Lower leg skin (tissue), 4 donors: ENCODE results near the gene LIX1L. TPM values are rescaled to one million over a fixed set of nuclear protein-coding genes. Genes with fewer than 3 reads are reported as not detected.

Source experiments
- DNase-seq, 2 donors: peaks; one replicate each; pipeline ENCODE4 v3.0.0-alpha.2; 2019; ENCODE audit warnings: low spot score in 2 of 2
- H3K4me3 ChIP-seq: fragments of 200-600 bp; sonication (generic); 2 replicates; pipeline ENCODE4 v1.5.1; 2017; ENCODE audit warnings: mild to moderate bottlenecking, low read depth; ENCODE audit not compliant: poor library complexity, severe bottlenecking
- CTCF ChIP-seq, 3 donors: fragments of 450-650 bp; IDR thresholded peaks; one replicate each; pipeline ENCODE4 v1.5.1; 2016; ENCODE audit warnings: antibody characterized with exemption in 3 of 3, mild to moderate bottlenecking in 3 of 3, moderate library complexity in 2 of 3
- POLR2A ChIP-seq, 2 donors: fragments of 450-650 bp; IDR thresholded peaks; one replicate each; pipeline ENCODE4 v1.6.1; 2016 to 2017; ENCODE audit warnings: antibody characterized with exemption in 2 of 2, mild to moderate bottlenecking in 1 of 2, moderate library complexity in 1 of 2
- WGBS, 2 donors: methylation state at CpG; one replicate each; pipeline ENCODE4 v1.1.5; 2018; 5-methylcytosine and 5-hydroxymethylcytosine counted together
- intact Hi-C: fragments of 100-400 bp; cut with DNase I; formaldehyde crosslinking; loops from one replicate; pipeline ENCODE4 v1.15.0; 2023; ENCODE audit warnings: low total_unique reads
- total RNA-seq, 4 donors: library from RNA; depleted of rRNA; stranded (reverse); fragments of >200 nt; gene quantifications; one replicate each; pipeline ENCODE4 v1.1.0, GENCODE V29; 2016

Gene LIX1L
- total RNA-seq, 4 donors from 2014 or later: 4.6 to 14.2 (median 7.7) TPM

- no peak overlapping the region for H3K4me3 ChIP-seq
- TF ChIP-seq CTCF (IDR thresholded peaks at IDR 0.05): no peak
- TF ChIP-seq POLR2A (IDR thresholded peaks at IDR 0.05): no peak
- WGBS, 2 donors: 96 to 100% methylated on average over 1 of the region's 1 CpG
- intact Hi-C loops: no loop called here
- DNase-seq: no peak
These were observed 30.1 kb upstream of the LIX1L start for GRCh38 chr1:145987926-145988325.

DNA sequence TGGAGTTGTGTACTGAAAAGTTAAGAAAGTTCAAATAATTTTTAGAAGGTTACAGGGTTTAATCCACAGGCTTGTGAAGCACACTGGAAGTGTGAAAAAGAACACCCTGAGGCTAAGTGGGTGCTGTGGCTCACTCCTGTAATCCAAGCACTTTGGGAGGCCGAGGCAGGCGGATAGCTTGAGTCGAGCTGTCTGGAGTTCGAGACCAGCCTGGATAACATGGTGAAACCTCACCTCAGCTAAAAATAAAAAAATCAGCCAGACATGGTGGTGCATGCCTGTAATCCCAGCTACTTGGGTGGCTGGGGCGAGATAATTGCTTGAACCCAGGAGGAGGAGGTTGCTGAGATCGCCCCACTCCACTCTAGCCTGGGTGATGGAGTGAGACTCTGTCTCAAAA, 28.7 kb upstream of the LIX1L start:
- no peak for TF ChIP-seq CTCF (IDR thresholded peaks at IDR 0.05)
- no peak for TF ChIP-seq POLR2A (IDR thresholded peaks at IDR 0.05)
- 88 to 89% methylated on average over 6 of the region's 6 CpGs for WGBS, 2 donors
- intact Hi-C loops: no loop called here
- no peak overlapping the region for H3K4me3 ChIP-seq
- DNase-seq: no peak

- no peak overlapping the region for H3K4me3 ChIP-seq
- intact Hi-C loops: no loop called here
- no peak for DNase-seq
- TF ChIP-seq POLR2A (IDR thresholded peaks at IDR 0.05): no peak
- no peak for TF ChIP-seq CTCF (IDR thresholded peaks at IDR 0.05)
- WGBS, 2 donors: 27 to 31% methylated on average over 15 of the region's 15 CpGs
These were observed 28.0 kb upstream of the LIX1L start for GRCh38 chr1:145985502-145986439.

DNA sequence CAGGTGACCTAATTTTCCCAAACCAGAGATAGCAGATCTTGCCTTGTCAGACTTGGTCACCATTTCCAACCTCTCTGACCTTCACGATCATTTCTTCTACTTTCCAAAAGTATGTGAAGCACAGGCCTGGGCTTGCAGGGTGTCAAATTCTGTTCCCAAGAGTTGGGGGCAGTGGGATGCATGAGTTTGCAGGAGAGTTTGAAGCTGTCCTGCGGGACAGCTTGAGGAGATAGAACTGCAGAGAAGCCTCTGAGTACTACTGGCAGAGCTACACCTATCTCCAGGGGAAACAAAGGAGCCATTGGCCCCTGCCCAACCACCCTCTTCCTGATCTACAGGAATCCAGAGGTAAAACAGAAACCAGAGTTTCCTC, 27.3 kb upstream of the LIX1L start:
- no peak overlapping the region for H3K4me3 ChIP-seq

DNA sequence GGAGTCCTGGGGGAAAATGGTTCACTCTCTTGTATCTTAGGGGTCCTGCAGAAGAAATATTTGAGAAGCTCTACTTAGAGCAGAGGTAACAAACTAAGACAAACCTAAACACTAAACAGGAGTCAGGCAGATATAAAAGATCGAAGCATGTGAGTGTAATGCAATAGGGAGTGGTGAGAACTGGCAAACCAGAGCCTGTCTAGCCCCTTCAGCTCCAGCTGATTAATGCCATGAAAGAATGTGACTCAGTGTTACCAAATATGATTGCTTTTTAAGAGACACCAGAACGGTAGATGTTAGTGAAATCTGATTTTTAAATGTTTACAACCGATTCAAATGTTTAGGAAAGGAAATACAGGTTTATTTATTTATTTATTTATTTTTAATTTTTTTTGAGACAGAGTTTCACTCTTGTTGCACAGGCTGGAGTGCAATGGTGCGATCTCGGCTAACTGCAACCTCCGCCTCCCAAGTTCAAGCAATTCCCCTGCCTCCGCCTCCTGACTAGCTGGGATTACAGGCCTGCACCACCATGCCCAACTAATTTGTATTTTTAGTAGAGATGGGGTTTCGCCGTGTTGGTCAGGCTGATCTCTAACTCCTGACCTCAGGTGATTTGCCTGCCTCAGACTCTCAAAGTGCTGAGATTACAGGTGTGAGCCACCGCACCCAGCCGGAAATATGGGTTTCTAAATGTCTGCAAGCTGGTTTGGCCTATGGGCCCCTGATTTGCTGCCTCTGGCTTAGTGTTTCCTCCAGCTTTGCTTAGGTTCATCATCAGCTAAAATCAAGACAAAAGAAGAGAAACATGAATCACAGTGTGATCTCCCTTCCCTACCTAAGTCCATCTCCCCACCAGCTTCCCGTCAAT, 26.4 kb upstream of the LIX1L start:
- no peak for DNase-seq
- H3K4me3 ChIP-seq: no peak overlapping the region
- 76 to 85% methylated on average over 12 of the region's 12 CpGs for WGBS, 2 donors
- TF ChIP-seq CTCF (IDR thresholded peaks at IDR 0.05) (no peak), POLR2A (IDR thresholded peaks at IDR 0.05) (no peak)
- intact Hi-C loops: no loop called here

More for the DNA sequence above, 27.3 kb upstream of the LIX1L start:
- TF ChIP-seq CTCF (IDR thresholded peaks at IDR 0.05): no peak
- no peak for TF ChIP-seq POLR2A (IDR thresholded peaks at IDR 0.05)
- DNase-seq: no peak
- WGBS, 2 donors: 40 to 41% methylated on average over 2 of the region's 2 CpGs
- intact Hi-C loops: no loop called here
